ENCODE results near the gene STAP1. TPM values are rescaled to one million over a fixed set of nuclear protein-coding genes. Genes with fewer than 3 reads are reported as not detected.
A peak's percentile ranks its signal among the peaks of the same experiment; 100 is the strongest.

STAP1 gene
- total RNA-seq, 1 experiment from 2014 or later = not detected

DNA sequence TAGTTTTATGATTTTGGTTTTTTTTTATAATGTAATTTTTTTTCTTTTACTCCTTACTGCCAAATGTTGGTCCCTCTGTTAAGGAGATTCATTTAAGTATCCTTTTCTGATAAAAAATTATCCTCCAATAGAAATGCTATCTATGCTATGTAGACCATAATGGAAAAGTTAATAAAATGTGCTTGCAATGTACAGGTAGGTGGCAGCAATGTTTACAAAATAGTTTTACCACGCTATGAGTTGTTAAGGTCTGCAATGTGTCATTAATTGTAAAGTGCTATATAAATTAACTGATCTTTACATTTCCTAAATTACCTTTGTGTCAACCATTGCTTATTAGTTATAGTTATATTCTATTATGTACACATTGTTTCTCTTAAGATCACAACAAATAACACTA is 9.4 kb upstream of the STAP1 start:
- Mint-ChIP-seq H3K4me1 (peaks cover 2 to 5% of the 10 kb centered on the region in 2 experiments; a peak in 3 of 4 replicates), H3K27me3 (ENCODE audit: low read depth) (no peaks in the 10 kb centered on the region), H3K27ac (no peak overlapping the region), H3K9me3 (no peaks in the 10 kb centered on the region), H3K4me3 (no peak overlapping the region), H3K36me3 (ENCODE audit: insufficient read depth in 1 of 3, low read depth in 3 of 3) (no peaks in the 10 kb centered on the region)
- Histone ChIP-seq H3K23ac (ENCODE audit: insufficient read length, low read depth, low read length) (no peak overlapping the region), H3T11ph (ENCODE audit: low read length) (no peak overlapping the region), H4K91ac (ENCODE audit: insufficient read length, low read depth, low read length) (no peak overlapping the region), H3K14ac (ENCODE audit: insufficient read depth, low read length) (no peak overlapping the region), H3K79me1 (ENCODE audit: insufficient read depth, low read depth, low read length, poor library complexity, severe bottlenecking) (no peaks in the 10 kb centered on the region), H3K4ac (ENCODE audit: low read depth, low read length) (no peak overlapping the region), H3K4me1 (ENCODE audit: insufficient read depth, low read length) (no peaks in the 10 kb centered on the region), H3K9me3 (ENCODE audit: control insufficient read depth, low read depth, low read length) (no peaks in the 10 kb centered on the region), H2BK20ac (ENCODE audit: low read depth, low read length, poor library complexity, severe bottlenecking) (no peak overlapping the region), H3K27ac (ENCODE audit: insufficient read length, low read depth, low read length) (no peak overlapping the region), H3K4me2 (ENCODE audit: insufficient read depth, insufficient read length, low read length) (no peak overlapping the region), H3K18ac (ENCODE audit: insufficient read length, low read depth, low read length) (no peak overlapping the region), H3K9ac (ENCODE audit: extremely low read depth, insufficient read length, low read length) (no peak overlapping the region), H2AFZ (ENCODE audit: low read length) (no peak overlapping the region), H3K56ac (ENCODE audit: insufficient read length, low read depth, low read length) (no peak overlapping the region), H3K23me2 (ENCODE audit: insufficient read length, low read depth, low read length, poor library complexity, severe bottlenecking) (peaks cover 3% of the 10 kb centered on the region), H2AK5ac (ENCODE audit: insufficient read length, low read length) (no peak overlapping the region), H2BK15ac (ENCODE audit: low read depth, low read length) (no peak overlapping the region), H2BK120ac (ENCODE audit: low read depth, low read length, poor library complexity, severe bottlenecking) (no peak overlapping the region), H2BK5ac (ENCODE audit: insufficient read length, low read length) (no peak overlapping the region), H4K20me1 (ENCODE audit: control insufficient read depth, insufficient read depth, insufficient read length) (no peaks in the 10 kb centered on the region), H4K5ac (ENCODE audit: insufficient read length, low read depth, low read length) (no peak overlapping the region), H3K79me2 (ENCODE audit: insufficient read depth, low read length) (no peaks in the 10 kb centered on the region; the same call in 1 of the 2 replicates), H3K27me3 (ENCODE audit: insufficient read depth, low read length) (no peaks in the 10 kb centered on the region), H2BK12ac (ENCODE audit: insufficient read length, low read depth, low read length) (no peak overlapping the region), H4K8ac (replicated peaks; ENCODE audit: insufficient read length, low read depth, low read length) (no peak overlapping the region)
- TF ChIP-seq, protein P1, sequence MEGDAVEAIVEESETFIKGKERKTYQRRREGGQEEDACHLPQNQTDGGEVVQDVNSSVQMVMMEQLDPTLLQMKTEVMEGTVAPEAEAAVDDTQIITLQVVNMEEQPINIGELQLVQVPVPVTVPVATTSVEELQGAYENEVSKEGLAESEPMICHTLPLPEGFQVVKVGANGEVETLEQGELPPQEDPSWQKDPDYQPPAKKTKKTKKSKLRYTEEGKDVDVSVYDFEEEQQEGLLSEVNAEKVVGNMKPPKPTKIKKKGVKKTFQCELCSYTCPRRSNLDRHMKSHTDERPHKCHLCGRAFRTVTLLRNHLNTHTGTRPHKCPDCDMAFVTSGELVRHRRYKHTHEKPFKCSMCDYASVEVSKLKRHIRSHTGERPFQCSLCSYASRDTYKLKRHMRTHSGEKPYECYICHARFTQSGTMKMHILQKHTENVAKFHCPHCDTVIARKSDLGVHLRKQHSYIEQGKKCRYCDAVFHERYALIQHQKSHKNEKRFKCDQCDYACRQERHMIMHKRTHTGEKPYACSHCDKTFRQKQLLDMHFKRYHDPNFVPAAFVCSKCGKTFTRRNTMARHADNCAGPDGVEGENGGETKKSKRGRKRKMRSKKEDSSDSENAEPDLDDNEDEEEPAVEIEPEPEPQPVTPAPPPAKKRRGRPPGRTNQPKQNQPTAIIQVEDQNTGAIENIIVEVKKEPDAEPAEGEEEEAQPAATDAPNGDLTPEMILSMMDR (conservative IDR thresholded peaks at IDR 0.05) = peak; percentile 36; the same call in 1 of the 3 replicates
- no peak for DNase-seq
- no CpG with 5 or more reads among the region's 1 CpG for WGBS (ENCODE audit: extremely low coverage, insufficient read length, low lambda C conversion rate)
